Measurements from ENCODE around the gene CHMP1A.
A peak's percentile ranks its signal among the peaks of the same experiment; 100 is the strongest.
"Not testable (repeated sequence)": the region's sequence is repeated elsewhere in the genome, so short reads cannot be mapped to it uniquely, and the experiment has no call there.

CHMP1A gene

DNA sequence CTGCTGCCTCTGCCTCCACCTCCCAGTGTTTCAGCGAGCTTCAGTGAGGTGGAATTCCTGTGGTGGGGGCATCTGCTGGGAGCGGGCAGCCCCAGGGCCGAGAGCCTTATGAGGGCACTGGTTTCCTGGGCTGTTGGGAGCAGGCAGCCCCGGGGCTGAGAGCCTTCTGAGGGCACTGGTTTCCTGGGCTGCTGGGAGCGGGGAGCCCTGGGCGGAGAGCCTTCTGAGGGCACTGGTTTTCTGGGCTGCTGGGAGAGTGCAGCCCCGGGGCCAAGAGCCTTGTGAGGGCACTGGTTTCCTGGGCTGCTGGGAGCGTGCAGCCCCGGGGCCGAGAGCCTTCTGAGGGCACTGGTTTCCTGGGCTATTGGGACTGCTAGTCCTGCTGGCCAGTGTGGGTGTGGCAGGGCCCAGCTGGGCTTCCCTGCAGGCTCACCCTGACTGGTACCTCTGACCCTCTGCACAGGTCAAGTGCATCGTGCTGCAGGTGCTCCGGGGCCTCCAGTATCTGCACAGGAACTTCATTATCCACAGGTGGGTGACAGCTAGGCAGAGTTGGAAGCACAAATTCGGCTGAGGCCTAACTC lies 34.6 kb upstream of the CHMP1A start:
- no peak for DNase-seq

DNA sequence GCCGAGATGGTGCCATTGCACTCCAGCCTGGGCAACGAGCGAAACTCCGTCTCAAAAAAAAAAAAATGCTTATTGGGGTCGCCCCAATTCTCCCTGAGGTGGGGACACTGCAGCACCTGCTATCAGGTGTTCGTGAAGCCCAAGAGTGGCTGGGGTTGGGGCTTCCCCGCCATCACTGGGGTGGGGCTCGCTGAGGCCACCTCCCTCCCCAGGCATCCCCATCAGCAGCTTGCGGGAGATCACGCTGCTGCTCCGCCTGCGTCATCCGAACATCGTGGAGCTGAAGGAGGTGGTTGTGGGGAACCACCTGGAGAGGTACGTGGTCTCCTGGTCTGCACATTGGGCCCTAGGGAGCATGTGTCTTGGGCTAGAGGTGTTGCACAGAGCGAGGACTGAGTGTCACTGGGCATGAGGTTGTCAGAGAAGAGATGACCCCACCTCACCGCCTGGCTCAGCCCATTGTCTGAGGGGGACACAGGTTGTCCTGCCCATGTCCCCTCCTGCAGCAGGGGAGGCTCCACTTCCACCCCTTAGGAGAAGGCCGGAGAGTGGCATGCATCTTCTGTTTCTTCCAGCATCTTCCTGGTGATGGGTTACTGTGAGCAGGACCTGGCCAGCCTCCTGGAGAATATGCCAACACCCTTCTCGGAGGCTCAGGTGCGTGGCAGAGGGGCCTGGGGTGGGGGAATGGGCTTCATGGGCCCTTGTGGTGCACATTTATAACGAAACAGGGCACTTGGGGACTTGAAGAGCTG lies 33.9 kb upstream of the CHMP1A start:
- no peak for DNase-seq

DNA sequence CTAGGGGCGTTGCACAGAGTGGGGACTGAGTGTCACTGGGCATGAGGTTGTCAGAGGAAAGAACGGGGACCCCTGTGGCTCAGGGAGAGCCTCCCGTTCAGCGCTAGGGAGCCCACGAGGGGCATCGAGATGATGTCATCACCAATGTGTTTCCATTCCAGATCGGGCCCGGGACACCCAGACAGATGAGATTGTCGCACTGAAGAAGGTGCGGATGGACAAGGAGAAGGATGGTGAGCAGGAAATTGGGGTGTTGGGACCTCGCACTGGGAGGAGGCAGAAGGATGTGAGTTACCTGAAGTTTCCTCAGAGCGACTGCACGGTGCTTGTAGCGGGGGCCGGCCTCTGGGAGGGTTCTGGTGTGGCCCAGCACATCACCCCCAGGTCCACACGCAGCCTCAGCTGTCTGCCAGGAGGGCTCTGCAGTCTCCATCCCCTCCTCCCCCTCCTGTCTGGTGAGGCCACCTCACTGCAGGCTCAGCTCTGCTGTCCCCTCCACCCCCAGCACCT lies 32.9 kb upstream of the CHMP1A start:
- no peak for DNase-seq

DNA sequence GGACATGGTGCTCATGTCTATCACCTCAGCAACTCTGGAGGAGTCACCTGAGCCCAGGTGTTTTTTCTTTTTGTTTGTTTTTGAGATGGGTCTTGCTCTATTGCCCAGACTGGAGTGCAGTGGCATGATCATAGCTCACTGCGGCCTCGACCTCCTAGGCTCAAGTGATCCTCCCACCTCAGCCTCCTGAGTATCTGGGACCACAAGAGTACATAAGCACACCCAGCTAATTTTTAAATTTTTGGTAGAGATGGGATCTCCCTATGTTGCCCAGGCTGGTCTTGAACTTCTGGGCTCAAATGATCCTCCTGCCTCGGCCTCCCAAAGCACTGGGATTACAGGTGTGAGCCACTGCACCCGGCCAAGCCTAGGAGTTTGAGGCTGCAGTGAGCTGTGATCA lies 32.1 kb upstream of the CHMP1A start:
- not testable (repeated sequence) for DNase-seq

DNA sequence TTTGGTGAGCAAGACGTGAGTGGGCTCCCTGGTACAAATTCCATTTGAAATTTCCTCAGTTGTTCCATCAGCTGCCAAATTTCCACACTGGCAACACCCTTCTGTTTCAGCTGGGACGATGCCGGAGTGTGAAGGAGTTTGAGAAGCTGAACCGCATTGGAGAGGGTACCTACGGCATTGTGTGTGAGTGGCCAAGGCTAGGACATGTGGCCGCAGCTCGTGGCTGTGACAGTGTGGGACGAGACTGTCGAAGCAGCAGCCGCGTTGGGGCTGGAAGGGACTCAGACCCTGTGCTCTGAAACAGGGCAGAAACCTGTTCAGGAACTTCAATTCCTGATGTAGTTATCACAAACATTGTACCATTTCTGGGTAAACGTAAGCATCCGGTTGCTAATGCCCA lies 31.6 kb upstream of the CHMP1A start:
- no peak for DNase-seq

DNA sequence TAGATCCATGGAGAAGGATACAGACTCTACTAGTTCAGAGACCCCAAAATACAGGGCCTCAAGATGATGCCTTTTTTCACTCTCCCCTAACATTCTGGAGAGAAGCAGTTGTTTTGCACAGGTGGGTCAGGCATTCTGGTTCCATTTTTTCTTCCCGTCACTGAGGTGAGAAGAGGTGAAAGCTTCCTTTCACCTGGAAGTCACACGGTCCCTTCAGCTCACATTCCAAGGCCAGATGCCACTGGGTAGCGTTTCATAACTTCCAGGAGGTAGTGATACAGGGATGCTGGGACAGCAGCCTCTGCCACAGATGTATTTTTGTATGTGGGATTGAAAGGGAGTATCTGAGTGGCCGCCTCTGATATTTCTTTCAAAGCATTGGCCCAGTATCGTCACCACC lies 30.9 kb upstream of the CHMP1A start:
- no peak for DNase-seq

DNA sequence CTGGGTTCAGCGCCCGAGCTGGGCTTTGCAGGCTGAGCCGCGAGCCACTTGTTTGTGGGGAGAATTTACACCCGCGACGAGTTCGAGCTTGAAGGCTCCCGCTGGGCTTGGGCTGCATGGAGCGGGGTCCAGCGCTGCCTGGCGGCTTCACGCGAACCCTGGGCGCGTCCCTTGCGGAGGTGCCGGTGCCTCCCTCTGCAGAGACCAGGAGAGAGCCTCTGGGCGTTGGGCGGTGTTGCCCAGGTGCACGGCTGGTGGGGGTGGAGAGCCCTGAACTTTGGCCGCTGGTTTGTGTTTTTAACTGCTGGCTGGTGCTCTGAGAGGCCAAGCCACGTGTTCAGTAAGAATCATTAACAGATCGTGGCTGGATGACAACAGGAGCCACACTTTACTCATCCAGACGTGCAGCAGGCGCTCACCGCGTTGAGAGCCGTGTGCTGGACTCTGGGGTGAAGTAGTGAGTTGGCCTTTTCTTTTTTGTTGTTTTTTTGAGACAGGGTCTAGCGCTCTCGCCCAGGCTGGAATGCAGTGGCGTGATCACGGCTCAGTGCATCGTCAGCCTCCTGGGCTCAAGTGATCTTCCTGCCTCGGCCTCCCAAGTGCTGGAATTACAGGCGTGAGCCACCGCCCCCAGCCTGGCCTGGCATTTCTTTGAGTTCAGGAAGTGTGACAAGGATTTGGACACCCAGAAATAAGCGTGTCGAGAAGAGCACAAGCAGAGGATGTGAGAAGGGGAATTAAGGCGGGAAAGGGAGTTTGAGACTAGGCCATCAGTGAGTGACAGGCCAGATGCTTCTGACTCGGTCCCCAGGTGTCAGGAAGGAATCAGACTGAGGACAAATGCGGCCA lies 29.8 kb upstream of the CHMP1A start:
- DNase-seq, result no peak

DNA sequence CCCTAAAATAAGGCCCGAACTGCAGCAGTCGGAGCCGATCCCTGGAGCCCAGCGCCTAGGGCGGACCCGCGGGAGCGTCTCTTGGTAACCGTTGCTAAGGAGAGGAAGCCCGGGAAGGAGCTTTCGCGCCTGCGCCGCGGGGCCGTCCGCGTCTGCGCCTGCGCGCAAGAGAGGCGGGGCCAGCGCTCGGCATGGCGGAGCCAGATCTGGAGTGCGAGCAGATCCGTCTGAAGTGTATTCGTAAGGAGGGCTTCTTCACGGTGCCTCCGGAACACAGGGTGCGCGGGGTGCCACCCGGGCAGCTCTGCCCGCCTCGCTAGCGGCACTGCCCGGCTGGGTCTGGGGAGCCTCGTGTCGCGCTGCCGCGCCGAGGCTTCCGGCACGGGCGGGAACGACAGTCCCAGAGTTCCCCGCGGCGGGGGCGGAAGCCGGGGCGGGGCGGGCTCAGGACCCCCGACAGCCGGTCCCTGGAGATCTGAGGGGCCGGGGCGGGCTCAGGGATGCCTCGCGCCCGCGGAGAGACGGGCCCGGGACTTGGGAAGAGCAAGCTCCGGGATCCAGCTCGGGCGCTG lies 29.1 kb upstream of the CHMP1A start, which contains the start of gene CDK10:
Gene CDK10, plus strand, starts transcription at position 170 of the 572 bp plus-strand sequence. Its CDS starts 22 bp downstream, at position 192.
- peak; percentile 56 for DNase-seq

DNA sequence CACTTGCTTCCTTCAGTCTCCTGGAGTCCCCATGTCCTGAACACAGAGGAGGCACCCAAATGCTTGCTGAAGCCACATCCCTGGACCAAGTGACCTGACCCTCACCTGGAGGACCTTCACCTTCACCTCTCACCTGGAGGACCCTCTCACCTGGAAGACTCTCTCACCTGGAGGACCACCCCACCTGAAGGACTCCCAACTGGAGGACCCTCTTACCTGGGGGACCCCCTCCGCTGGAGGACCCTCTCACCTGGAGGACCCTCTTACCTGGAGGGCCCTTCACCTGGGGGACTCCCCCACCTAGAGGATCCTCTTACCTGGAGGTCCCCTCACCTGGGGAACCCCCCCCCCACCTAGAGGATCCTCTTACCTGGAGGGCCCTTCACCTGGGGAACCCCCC lies 28.4 kb upstream of the CHMP1A start:
- no peak for DNase-seq

DNA sequence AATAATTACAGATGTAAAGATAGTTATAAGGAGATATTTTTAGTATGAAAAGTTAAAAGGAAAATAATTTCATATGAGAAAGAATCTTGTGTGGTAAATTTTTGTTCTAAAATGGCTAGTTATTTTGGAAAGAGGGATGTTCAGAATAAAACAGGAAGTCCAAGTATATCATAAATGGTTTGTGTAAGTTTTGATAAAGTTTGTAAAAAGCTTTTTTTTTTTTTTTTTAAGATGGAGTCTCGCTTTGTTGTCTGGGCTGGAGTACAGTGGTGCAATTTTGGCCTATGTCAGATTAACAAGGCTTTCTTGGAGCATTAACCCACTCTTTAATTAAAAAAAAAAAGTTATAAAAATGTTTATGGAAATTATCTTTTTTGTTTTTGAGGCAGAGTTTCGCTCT lies 20.8 kb upstream of the CHMP1A start:
- DNase-seq, result no peak

DNA sequence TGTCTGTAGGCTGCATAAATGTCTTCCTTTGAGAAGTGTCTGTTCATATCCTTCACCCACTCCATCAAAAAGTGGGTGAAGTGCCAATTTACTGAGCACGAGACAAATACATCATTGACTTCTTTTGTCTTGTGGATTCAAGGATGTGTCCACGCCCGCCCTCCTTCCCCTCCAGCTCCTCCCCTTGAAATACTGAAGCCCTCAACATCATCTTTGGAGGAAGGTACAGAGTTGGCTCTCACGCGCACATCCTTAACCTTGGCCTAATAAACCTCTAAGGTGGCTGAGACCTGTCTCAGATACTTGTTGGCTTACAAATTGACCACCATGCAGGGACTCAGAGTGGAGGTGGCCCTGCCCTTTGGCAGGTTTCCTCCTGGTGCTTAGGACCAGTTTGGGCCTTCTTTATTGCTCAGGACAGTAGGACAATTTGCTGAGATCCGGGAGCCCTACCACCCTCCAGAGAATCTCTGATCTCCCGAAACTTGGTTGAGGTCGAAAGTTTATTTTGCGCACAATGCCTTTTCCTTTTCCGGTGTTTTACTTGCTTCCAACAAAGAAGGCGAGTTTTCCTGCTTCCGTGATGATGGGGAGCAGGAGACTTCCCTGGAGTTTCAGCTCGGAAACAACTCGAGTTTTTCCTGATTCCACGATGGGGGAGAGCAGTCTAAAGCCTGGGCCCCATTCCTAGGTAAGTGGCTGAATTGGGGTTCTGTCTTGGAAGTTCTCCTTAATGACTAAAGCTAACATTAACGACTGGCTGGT lies 14.9 kb upstream of the CHMP1A start:
- DNase-seq, result no peak

DNA sequence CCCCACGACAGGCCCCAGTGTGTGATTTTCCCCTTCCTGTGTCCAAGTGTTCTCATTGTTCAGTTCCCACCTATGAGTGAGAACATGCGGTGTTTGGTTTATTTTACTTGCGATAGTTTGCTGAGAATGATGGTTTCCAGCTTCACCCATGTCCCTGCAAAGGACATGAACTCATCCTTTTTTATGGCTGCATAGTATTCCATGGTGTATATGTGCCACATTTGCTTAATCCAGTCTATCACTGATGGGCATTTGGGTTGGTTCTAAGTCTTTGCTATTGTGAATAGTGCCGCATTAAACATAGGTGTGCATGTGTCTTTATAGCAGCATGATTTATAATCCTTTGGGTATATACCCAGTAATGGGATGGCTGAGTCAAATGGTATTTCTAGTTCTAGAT lies 14.1 kb upstream of the CHMP1A start:
- DNase-seq, result not testable (repeated sequence)

DNA sequence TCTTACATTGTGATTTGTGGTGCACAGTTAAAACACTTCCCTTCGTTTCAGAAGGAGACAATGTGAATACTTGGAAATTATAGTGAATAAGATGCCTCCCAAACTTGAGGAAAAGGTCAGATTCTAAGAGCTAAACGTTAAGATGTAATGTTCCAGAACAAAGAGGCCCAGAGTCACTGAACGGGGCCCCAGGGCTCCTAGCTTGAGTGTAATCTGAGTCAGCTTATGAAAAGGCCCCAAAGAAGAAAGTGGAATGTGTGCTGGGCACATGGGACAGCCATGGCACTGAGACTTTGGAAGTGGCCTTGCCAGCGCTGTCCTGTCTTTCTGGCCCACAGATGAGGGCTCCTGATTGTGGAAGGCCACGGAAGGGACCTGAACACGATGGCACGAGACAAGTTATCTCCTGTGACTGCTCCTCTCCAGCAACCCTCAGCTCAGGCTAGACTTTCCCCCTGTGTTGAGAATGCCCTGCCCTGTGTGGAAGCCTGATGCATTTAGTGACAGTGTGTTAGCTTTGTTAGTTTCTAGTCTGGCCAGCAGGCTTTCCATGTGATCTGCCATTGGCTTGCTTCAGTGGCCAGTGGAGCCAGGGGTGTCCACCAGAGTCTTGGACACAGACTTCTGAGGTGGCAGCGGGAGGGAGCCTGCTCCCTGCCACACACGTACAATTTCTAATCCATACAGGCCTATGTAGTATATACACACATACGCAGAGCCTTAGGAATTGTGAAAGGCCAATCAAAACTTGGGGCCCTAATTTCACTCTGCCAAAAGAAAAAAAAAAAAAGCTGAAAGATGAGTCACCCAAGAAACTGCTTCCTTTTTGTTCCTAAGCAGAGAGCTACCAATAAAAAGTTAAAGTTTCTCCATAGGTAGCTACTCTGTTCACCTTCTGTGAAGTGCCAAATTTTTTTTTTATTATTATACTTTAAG lies 13.3 kb upstream of the CHMP1A start:
- no peak for DNase-seq

DNA sequence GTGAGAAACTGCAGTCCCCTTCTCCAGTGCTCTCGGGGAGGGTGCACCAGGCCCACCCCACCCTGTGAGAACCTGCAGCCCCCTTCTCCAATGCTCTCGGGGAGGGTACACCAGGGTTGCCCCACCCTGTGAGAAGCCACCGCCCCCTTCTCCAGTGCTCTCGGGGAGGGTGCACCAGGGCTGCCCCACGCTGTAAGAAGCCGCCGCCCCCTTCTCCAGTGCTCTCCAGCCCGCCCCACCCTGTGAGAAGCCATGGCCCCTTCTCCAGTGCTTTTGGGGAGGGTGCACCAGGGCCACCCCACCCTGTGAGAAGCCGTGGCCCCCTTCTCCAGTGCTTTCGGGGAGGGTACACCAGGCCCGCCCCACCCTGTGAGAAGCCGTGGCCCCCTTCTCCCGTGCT lies 12.2 kb upstream of the CHMP1A start:
- DNase-seq, result no peak

DNA sequence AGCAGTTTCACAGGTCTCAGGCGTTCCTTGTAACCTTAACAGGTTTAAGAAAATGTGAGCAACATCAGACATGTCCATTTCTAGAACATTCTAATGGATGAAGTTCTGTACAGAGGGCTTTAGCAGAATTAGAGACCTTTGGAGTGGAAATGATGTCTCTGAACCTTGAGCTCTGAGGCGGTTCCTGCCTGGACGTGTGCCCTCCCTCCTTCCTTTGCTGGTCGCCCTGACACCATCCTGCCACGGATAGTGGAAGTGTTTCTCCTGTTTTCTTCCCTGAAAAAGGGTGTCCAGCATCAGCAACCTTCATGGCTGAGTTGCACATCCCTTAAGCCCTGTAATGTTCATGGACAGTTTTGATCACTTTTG lies 11.3 kb upstream of the CHMP1A start:
- no peak for DNase-seq

DNA sequence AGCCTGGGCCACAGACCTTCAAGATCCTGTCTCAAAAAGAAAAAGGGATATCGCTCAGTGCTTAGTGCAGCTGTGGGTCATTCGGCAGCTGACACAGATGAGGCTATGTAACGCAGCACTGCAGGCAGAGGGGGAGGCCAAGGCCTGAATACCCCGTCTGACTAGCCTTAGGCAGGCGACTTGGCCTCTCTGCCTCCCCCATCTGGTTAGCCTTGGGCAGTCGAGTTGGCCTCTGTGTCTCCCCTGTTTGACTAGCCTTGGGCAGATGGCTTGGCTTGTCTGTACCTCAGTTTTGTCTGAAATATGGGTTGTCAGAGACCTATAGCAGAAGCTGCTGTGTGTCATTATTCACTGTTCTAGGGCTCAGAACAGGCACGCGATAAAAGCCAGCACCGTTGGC lies 10.1 kb upstream of the CHMP1A start:
- no peak for DNase-seq

DNA sequence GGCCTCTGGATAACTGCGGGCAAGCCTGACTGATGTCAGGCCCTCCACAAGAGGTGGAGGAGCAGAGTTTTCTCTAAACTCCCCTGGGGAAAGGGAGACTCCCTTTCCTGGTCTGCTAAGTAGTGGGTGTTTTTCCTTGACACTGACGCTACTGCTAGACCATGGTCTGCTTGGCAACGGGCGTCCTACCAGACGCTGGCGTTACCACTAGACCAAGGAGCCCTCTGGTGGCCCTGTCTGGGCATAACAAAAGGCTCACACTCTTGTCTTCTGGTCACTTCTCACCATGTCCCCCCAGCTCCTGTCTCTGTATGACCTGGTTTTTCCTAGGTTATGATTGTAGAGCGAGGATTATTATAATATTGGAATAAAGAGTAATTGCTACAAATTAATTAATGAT lies 9.5 kb upstream of the CHMP1A start:
- DNase-seq, result not testable (repeated sequence)

DNA sequence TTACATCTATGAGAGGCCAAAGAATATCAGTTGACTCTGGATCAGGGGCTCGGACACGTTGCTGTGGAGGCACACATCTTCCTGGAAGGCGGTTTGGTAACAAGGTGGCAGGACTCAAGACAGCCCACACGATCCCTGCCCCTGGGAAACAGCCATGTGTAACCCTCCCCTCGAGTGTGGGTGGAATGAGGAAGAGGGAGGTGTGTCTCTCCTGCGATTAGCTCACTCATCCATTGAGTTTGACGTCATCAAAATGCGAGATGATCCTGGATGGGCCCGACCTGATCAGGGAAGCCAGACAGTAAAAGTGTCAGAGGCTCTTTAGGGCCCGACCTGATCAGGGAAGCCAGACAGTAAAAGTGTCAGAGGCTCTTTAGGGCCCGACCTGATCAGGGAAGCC lies 6.7 kb upstream of the CHMP1A start:
- not testable (repeated sequence) for DNase-seq

DNA sequence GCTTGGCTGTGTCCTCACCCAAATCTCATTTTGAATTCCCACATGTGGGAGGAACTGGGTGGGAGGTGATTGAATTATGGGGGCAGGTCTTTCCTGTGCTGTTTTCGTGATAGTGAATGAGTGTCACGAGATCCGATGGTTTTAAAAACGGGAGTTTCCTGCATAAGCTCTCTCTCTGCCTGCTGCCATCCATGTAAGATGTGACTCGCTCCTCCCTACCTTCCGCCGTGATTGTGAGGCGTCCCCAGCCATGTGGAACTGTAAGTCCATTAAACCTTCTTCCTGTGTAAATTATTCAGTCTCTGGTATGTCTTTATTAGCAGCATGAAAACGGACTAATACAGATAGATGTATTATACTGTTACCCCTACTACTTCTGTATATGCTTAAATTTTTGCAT lies 3.7 kb upstream of the CHMP1A start:
- DNase-seq, result no peak

DNA sequence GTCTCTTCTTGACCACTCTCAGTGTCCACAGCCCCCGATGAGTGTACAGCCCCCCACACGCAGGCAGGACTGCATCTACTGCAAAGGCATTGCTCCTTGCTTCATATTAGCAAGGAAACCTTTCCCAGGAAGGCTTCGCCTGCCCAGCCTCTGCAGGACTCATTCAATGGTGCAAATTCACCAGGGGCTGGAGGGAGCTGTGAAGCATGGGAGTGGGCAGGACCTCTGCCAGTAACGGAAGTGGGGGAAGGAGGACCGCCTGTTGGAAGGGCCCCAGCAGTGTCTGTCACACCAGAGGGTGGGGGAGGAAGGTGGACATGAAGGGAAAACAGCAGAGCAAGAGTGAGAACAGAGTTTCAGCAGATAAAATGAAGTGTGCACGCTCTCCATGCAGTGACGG lies 2.6 kb upstream of the CHMP1A start:
- no peak for DNase-seq

DNA sequence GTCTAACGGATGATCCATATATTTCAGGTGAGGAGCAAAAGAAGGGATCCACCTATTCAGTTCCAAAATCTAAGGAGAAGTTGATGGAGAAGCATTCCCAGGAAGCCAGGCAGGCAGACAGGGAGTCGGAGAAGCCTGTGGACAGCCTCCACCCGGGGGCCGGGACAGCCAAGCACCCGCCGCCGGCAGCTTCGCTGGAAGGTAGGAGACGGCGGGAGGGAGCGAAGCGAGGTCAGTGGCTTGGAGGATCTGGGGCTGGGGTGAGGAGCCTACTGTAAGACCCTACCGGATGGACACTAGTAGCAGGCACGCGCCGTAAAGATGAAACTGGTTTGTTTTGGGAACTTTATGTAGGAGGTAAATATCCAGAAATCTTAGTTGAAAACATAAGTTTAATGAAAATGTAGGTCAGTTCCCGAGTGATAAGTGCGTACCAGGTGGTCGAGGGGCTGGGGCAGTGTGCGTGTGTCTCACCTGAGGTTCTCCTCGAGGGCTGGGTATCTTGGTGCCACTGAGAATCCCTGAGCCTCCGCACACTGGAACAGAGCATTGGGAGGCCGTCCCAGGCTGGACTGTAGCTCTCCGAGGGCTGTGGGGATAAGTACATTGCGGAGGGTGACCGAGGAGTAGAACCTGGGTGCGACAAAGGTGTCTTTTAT lies 842 bp upstream of the CHMP1A start:
- DNase-seq, result no peak
